ENCODE results near the gene DDC.

Gene DDC

GRCh38 chr7:50594136-50594535 is 28.9 kb upstream of the DDC start:
- no peak for DNase-seq (ENCODE audit: low spot score)
- TF ChIP-seq, protein P1, sequence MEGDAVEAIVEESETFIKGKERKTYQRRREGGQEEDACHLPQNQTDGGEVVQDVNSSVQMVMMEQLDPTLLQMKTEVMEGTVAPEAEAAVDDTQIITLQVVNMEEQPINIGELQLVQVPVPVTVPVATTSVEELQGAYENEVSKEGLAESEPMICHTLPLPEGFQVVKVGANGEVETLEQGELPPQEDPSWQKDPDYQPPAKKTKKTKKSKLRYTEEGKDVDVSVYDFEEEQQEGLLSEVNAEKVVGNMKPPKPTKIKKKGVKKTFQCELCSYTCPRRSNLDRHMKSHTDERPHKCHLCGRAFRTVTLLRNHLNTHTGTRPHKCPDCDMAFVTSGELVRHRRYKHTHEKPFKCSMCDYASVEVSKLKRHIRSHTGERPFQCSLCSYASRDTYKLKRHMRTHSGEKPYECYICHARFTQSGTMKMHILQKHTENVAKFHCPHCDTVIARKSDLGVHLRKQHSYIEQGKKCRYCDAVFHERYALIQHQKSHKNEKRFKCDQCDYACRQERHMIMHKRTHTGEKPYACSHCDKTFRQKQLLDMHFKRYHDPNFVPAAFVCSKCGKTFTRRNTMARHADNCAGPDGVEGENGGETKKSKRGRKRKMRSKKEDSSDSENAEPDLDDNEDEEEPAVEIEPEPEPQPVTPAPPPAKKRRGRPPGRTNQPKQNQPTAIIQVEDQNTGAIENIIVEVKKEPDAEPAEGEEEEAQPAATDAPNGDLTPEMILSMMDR (IDR thresholded peaks at IDR 0.05; ENCODE audit: extremely low read depth, missing control alignments) = no peak

DNA sequence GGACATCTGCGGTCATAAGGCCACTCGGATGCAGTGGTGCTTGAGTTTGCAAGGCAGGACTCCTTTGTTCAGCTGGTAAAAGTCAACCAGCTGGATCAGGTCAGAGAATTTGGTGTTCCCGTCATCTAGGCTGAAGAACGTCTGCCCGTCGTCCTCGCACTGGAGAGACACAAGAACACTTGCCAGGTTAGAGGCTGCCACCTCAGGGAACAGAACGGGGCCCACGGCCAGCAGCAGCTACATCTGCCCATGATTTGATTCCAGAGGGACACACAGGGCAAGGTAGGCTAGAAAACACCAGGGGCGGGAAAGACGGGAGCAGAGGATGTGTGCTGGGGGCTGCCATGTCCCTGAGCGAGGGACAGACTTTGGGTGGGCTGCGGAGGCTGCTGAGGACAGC is 27.7 kb upstream of the DDC start:
- no peak for DNase-seq (ENCODE audit: low spot score)
- TF ChIP-seq, protein P1 (IDR thresholded peaks at IDR 0.05; ENCODE audit: extremely low read depth, missing control alignments) = no peak

DNA sequence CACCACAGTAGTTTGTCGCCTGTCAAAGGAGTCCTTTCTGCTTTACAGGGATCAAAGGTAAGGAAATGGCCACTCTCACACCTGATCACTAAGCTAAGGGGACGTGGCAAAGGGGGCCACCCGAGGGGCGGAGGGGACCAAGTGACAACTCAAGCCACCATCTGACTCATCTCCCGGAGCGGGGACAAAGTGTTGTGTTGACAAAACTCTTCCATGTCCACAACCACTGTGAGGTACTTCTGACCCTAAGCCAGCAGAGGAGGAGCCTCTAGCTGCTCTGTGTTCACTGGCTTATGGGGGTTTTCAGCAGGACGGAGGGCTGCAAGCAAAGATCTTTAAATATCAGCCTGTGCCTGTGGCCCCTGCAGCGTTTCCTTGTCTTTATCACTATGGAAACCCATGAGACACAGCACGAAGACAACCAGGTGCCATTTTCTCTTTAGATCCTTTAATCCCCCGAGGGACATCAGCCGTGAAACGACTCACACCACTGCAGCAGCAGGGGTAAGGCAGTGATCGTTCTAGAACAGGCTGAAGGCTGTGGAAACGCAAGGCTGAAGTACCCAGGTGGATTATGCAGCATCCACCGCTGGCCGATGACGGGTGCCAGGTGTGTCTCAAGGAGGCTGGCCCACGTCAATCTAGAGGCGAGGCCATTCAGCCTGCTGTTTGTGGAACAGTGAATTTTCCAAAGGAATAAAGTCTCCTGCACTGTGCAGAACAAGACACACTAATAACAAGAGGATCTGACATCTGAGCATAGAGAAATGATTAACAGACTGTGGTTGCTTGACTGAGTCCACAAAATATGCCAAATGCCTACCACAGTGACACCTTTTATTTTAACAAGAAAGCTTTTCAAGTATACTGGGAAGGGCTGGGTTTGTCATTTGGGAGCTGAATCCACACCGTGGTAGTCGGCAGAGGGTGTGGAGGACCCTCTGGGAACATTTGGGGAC is 26.6 kb upstream of the DDC start:
- DNase-seq (ENCODE audit: low spot score) = no peak
- TF ChIP-seq, protein P1 (IDR thresholded peaks at IDR 0.05; ENCODE audit: extremely low read depth, missing control alignments) = no peak

DNA sequence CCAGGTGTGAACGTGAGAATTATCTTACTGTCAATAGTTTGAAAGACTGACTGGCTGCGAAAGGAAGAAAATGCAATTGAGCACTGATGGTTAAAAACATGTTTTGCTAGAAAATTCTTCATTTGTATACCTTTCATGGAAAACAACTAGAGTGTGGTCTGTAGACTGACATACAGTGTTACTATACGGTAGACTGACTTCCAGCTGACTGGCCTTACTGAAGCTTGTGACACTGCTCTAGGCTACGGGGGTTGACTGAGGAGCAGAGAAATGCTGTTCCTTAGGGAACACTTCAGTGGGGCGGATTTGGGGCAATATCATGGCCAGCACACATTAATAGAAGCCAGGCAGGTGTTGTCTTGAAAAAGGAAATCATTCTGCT is 25.9 kb upstream of the DDC start:
- no peak for DNase-seq (ENCODE audit: low spot score)
- TF ChIP-seq, protein P1 (IDR thresholded peaks at IDR 0.05; ENCODE audit: extremely low read depth, missing control alignments) = no peak

- no peak for DNase-seq (ENCODE audit: low spot score)
- TF ChIP-seq, protein P1 (IDR thresholded peaks at IDR 0.05; ENCODE audit: extremely low read depth, missing control alignments) = no peak
Measured at GRCh38 chr7:50590535-50590934, 25.3 kb upstream of the DDC start.

GRCh38 chr7:50589364-50589763 is 24.2 kb upstream of the DDC start:
- TF ChIP-seq, protein P1 (IDR thresholded peaks at IDR 0.05; ENCODE audit: extremely low read depth, missing control alignments) = no peak
- DNase-seq (ENCODE audit: low spot score) = no peak

GRCh38 chr7:50588937-50589336 is 23.7 kb upstream of the DDC start:
- TF ChIP-seq, protein P1 (IDR thresholded peaks at IDR 0.05; ENCODE audit: extremely low read depth, missing control alignments) = no peak
- no peak for DNase-seq (ENCODE audit: low spot score)
